Heart left ventricle (tissue), 16 donors: ENCODE data around the gene XPR1. TPM values are rescaled to one million over a fixed set of nuclear protein-coding genes. Genes with fewer than 3 reads are reported as not detected.
"Not testable (repeated sequence)": the region's sequence is repeated elsewhere in the genome, so short reads cannot be mapped to it uniquely, and the experiment has no call there.

ENCODE experiments used
- ATAC-seq, 4 donors: fragments of 200-7000 bp; cut with Tn5 transposase; one replicate each; pipeline ENCODE4 v1.9.1; 2020 to 2022; ENCODE audit warnings: moderate library complexity in 4 of 4, mild to moderate bottlenecking in 3 of 4, moderate number of reproducible peaks in 1 of 4
- DNase-seq, 5 donors: peaks; one replicate each; pipeline ENCODE4 v3.0.0-alpha.2; 2020
- H3K27ac ChIP-seq, 12 donors: fragments of 200-600 bp; sonication (generic) in 4 of 12; one replicate each; pipeline versions ENCODE4 v1.5.0 to v1.8.0; 2016 to 2022; ENCODE audit warnings: mild to moderate bottlenecking in 2 of 12
- H3K27me3 ChIP-seq, 9 donors: fragments of 200-600 bp; sonication (generic) in 2 of 9; one replicate each; pipeline versions ENCODE4 v1.5.1 to v1.8.0; 2016 to 2022; ENCODE audit warnings: mild to moderate bottlenecking in 3 of 9
- H3K36me3 ChIP-seq, 9 donors: fragments of 200-600 bp; sonication (generic) in 2 of 9; one replicate each; pipeline versions ENCODE4 v1.5.0 to v1.8.0; 2018 to 2022; ENCODE audit warnings: mild to moderate bottlenecking in 2 of 9
- H3K4me1 ChIP-seq, 12 donors: fragments of 200-600 bp; sonication (generic) in 4 of 12; one replicate each; pipeline versions ENCODE4 v1.5.0 to v1.8.0; 2016 to 2022; ENCODE audit warnings: mild to moderate bottlenecking in 3 of 12
- H3K4me3 ChIP-seq, 12 donors: fragments of 200-600 bp; sonication (generic) in 4 of 12; one replicate each; pipeline versions ENCODE4 v1.5.0 to v1.8.0; 2017 to 2022; ENCODE audit warnings: mild to moderate bottlenecking in 9 of 12, moderate library complexity in 4 of 12
- H3K9me3 ChIP-seq, 12 donors: fragments of 200-600 bp; sonication (generic) in 4 of 12; one replicate each; pipeline versions ENCODE4 v1.5.0 to v1.8.0; 2016 to 2022; ENCODE audit warnings: mild to moderate bottlenecking in 1 of 12
- CTCF ChIP-seq, 12 donors: fragments of 200-600 bp; sonication (generic) in 4 of 12; IDR thresholded peaks; one replicate each; pipeline versions ENCODE4 v1.5.0 to v1.8.0; 2018 to 2022; ENCODE audit warnings: antibody characterized with exemption in 12 of 12, mild to moderate bottlenecking in 5 of 12
- POLR2A ChIP-seq, 2 donors: fragments of 450-650 bp; IDR thresholded peaks; one replicate each; pipeline ENCODE4 v1.6.1; 2017; ENCODE audit warnings: antibody characterized with exemption in 2 of 2, mild to moderate bottlenecking in 2 of 2, moderate library complexity in 2 of 2
- WGBS, 4 donors: extraction: QIAGEN DNeasy Blood & Tissue Kit in 2 of 4; methylation state at CpG; one replicate each; pipeline versions ENCODE4 v1.1.5 to v1.1.7; 2013 to 2018; 5-methylcytosine and 5-hydroxymethylcytosine counted together
- intact Hi-C, 10 donors: fragments of 100-400 bp; cut with DNase I; formaldehyde crosslinking; loops; one replicate each; pipeline versions ENCODE4 v1.11.1 to v1.14.2; 2022
- polyA plus RNA-seq, 2 donors: library from polyadenylated mRNA; stranded (reverse); fragments of 200-250 nt; gene quantifications; one replicate each; pipeline ENCODE4 v1.2.3, GENCODE V29; 2013
- total RNA-seq, 9 donors: library from RNA; depleted of rRNA in 2 of 9; stranded (reverse); fragments of >200 nt in 2 of 9; fragmentation: NEBNext Ultra II Directional in 3 of 9; extraction: Animal tissue kit (Norgen Biotek cat#: 25700) in 3 of 9; gene quantifications; one replicate each; pipeline versions ENCODE4 v1.1.0 to v1.2.4, GENCODE V29; 2016 to 2023
- donor health status: ischemic (EF 13 %, LVEDD 7.1; RV severe dilation, severe dysfunction).
- donor health status: healthy with polysubstance abuse.
- donor health status: DM: no; HTN: yes; CAD: no.
- donor health status: DM: no; HTN: no; CAD: no.
- donor health status: ischemic (EF 25% LVEDD 6.9; RV normal size, moderate dysfunction).
- donor health status: ischemic (EF 25% LVEDD 5.7; RV mildly dilated, moderate dysfunction).
- donor health status: healthy.
- donor health status: DM: yes; HTN: yes; CAD: no.
- donor health status: ischemic (EF 35%, LVEDD 5.7; RV mildly dilated, moderate dysfunction).
- donor health status: nonischemic (EF 11% LVEDD 7.7; RV severe dilation, severe dysfunction).
- donor health status: DM: yes; HTN: yes; CAD: no.
- donor health status: PGD.
- donor health status: ischemic (EF 29% LVEDD 5.4; RV normal size, mild dysfunction).
- donor health status: nonischemic (EF 23%, LVEDD 6.1; RV moderate dilation, normal function).

Gene XPR1
- total and polyA plus RNA-seq, 11 donors: 18.6 to 163 (median 59.8) TPM

DNA sequence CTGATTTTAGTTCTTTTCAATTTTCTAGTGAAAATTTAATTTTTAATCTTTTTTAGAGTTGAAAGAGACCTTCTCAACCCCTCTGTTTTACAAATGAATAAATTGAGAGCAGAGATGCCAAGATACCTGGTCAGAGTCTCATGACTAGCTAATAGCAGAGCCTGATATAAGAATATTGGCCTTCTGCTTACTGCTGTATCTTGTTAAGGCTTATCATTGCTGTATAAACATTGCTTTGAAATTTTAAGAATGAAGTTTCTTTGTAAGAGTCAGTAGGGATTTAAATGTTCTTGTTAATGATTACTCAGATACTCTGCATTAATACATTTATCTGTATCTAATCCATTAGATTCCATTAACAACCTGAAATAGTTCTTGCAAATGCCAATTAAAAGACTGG lies 9.8 kb downstream of the XPR1 start:
- DNase-seq (no peak), ATAC-seq (no peak)
- Histone ChIP-seq H3K4me3 (no peak overlapping the region), H3K36me3 (no peaks in the 10 kb centered on the region), H3K4me1 (peaks cover 0 to 84% (median 26%) of the 10 kb centered on the region in 12 donors), H3K27me3 (no peaks in the 10 kb centered on the region), H3K27ac (peak overlapping the region in 5 of 12 donors; percentile 1 to 75 (median 68)), H3K9me3 (no peaks in the 10 kb centered on the region)
- intact Hi-C loops: loop anchor here in 1 of 10 donors (10.0 kb wide), 1 partner anchor 133 kb away; no protein-coding TSS in a partner anchor
- TF ChIP-seq CTCF (IDR thresholded peaks at IDR 0.05): no peak
- TF ChIP-seq POLR2A (IDR thresholded peaks at IDR 0.05): no peak

- ATAC-seq (no peak), DNase-seq (no peak)
- no peak overlapping the region for H3K27ac ChIP-seq
- 69 to 78% (median 74%) methylated on average over 1 of the region's 1 CpG for WGBS, 4 donors
- H3K9me3 ChIP-seq: no peaks in the 10 kb centered on the region
- H3K27me3 ChIP-seq: no peaks in the 10 kb centered on the region
- peaks cover 0 to 83% (median 26%) of the 10 kb centered on the region in 12 donors for H3K4me1 ChIP-seq
- intact Hi-C loops: loop anchor here in 1 of 10 donors (10.0 kb wide), 1 partner anchor 132 kb away; no protein-coding TSS in a partner anchor
- peaks cover 0 to 3% (median 0%) of the 10 kb centered on the region in 9 donors for H3K36me3 ChIP-seq
- TF ChIP-seq POLR2A (IDR thresholded peaks at IDR 0.05) (no peak), CTCF (IDR thresholded peaks at IDR 0.05) (no peak)
- H3K4me3 ChIP-seq: no peak overlapping the region
Observed at GRCh38 chr1:180642781-180643180, 11.0 kb downstream of the XPR1 start.

DNA sequence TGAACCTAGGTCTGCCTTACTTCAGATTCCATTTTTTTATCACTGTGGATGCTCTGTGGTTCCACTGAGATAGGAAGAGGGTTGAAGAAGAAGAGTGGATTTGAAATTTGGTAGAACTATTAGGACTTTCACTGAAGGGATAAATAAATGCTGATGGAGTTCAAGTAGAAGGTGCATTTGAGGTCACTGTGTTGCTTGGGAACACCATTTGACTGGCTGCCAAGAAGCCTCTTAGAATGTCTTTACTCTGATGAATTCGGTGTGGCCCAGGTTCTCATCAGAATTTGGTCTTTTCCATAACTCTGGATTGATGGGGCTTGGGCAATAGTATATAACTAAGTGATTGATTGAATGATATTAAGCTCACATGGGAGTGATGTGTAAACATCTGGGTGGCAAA lies 11.9 kb downstream of the XPR1 start:
- Histone ChIP-seq H3K4me3 (no peak overlapping the region), H3K9me3 (no peaks in the 10 kb centered on the region), H3K27me3 (no peaks in the 10 kb centered on the region), H3K4me1 (peaks cover 0 to 91% (median 26%) of the 10 kb centered on the region in 12 donors), H3K27ac (peak overlapping the region in 1 of 12 donors; percentile 48), H3K36me3 (peaks cover 0 to 3% (median 0%) of the 10 kb centered on the region in 9 donors)
- ATAC-seq (peak in 3 of 4 donors; percentile 32 to 57 (median 57)), DNase-seq (peak in 4 of 5 donors; percentile 35 to 46 (median 40))
- intact Hi-C loops: loop anchor here in 1 of 10 donors (10.0 kb wide), 1 partner anchor 131 kb away; no protein-coding TSS in a partner anchor
- no peak for TF ChIP-seq POLR2A (IDR thresholded peaks at IDR 0.05)
- TF ChIP-seq CTCF (IDR thresholded peaks at IDR 0.05): no peak
- 0 to 13% (median 11%) methylated on average over 1 of the region's 1 CpG for WGBS, 4 donors

DNA sequence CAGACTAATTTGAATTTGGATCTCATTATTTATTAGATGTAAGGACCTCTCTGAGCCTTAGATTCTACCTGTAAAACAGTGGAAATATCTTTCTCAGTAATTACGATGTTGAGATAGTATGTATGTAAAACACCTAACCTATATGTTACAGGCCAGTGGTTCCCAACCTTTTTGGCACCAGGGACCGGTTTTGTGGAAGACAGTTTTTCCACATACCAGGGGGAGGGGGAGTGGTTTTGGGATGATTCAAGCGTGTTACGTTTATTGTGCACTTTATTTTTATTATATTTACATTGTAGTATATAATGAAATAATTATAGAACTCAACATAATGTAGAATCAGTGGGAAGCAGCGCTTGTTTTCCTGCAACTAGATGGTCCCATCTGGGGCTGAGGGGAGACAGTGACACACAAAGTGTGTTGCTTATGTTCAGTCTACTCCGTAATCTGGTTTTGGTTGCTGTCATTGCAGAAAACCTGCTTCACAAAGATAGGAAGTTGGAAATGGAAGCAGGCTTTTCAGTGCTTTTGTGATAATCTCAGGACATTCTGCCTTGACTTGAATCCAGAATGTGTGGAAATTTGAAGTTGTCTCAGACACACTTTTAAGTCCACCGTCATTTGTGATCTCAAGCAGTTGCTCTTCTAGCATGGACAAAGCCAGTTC lies 12.8 kb downstream of the XPR1 start:
- peaks cover 0 to 84% (median 26%) of the 10 kb centered on the region in 12 donors for H3K4me1 ChIP-seq
- H3K4me3 ChIP-seq: no peak overlapping the region
- H3K27ac ChIP-seq: peak overlapping the region in 1 of 12 donors; percentile 1
- ATAC-seq: no peak
- no peaks in the 10 kb centered on the region for H3K9me3 ChIP-seq
- intact Hi-C loops: loop anchor here in 1 of 10 donors (10.0 kb wide), 1 partner anchor 130 kb away; no protein-coding TSS in a partner anchor
- 74 to 81% (median 79%) methylated on average over 7 of the region's 7 CpGs for WGBS, 4 donors
- no peaks in the 10 kb centered on the region for H3K27me3 ChIP-seq
- no peak for DNase-seq
- TF ChIP-seq CTCF (IDR thresholded peaks at IDR 0.05) (no peak), POLR2A (IDR thresholded peaks at IDR 0.05) (no peak)
- H3K36me3 ChIP-seq: peaks cover 0 to 3% (median 0%) of the 10 kb centered on the region in 9 donors

- not testable (repeated sequence) for H3K27me3 ChIP-seq, DNase-seq, ATAC-seq, H3K4me3 ChIP-seq, H3K9me3 ChIP-seq, H3K36me3 ChIP-seq
- 72 to 84% (median 78%) methylated on average over 5 of the region's 5 CpGs for WGBS, 4 donors
- peak overlapping the region in 2 of 12 donors; percentile 1 to 5 for H3K27ac ChIP-seq
- intact Hi-C loops: loop anchor here in 1 of 10 donors (10.0 kb wide), 1 partner anchor 130 kb away; no protein-coding TSS in a partner anchor
- peaks cover 0 to 78% (median 26%) of the 10 kb centered on the region in 12 donors for H3K4me1 ChIP-seq
Observed at GRCh38 chr1:180645261-180645660, 13.4 kb downstream of the XPR1 start.
